NCI-H226 (cell line): Measurements from ENCODE around the gene C9orf85.
A peak's percentile ranks its signal among the peaks of the same experiment; 100 is the strongest.
"Not testable (repeated sequence)": the region's sequence is repeated elsewhere in the genome, so short reads cannot be mapped to it uniquely, and the experiment has no call there.

Source experiments
- DNase-seq: peaks from one replicate; pipeline ENCODE4 v3.0.0-alpha.2; 2015

The C9orf85 gene

GRCh38 chr9:71954652-71955051 lies 43.2 kb downstream of the C9orf85 start:
- not testable (repeated sequence) for DNase-seq

GRCh38 chr9:71955300-71955915 lies 44.0 kb downstream of the C9orf85 start:
- DNase-seq, result no peak

- no peak for DNase-seq
These were observed 50.9 kb downstream of the C9orf85 start for GRCh38 chr9:71962328-71962727.

GRCh38 chr9:71963471-71963996 lies 52.1 kb downstream of the C9orf85 start:
- DNase-seq, result not testable (repeated sequence)

- no peak for DNase-seq
These were observed 54.0 kb downstream of the C9orf85 start for GRCh38 chr9:71965403-71965802.

- no peak for DNase-seq
These were observed 55.2 kb downstream of the C9orf85 start for GRCh38 chr9:71966601-71967000.

GRCh38 chr9:71968541-71969090 lies 57.2 kb downstream of the C9orf85 start:
- DNase-seq, result no peak

GRCh38 chr9:71975833-71976232 lies 64.4 kb downstream of the C9orf85 start:
- no peak for DNase-seq

- no peak for DNase-seq
These were observed 65.6 kb downstream of the C9orf85 start for GRCh38 chr9:71977003-71977402.

GRCh38 chr9:71980266-71981190 lies 69.1 kb downstream of the C9orf85 start:
- no peak for DNase-seq

GRCh38 chr9:71981944-71982343 lies 70.5 kb downstream of the C9orf85 start:
- DNase-seq, result no peak

GRCh38 chr9:71984403-71984802 lies 73.0 kb downstream of the C9orf85 start:
- no peak for DNase-seq

GRCh38 chr9:71984831-71985281 lies 73.4 kb downstream of the C9orf85 start:
- DNase-seq, result no peak

- DNase-seq, result no peak
These were observed 74.0 kb downstream of the C9orf85 start for GRCh38 chr9:71985297-71985911.

- DNase-seq, result peak; percentile 75
These were observed 75.5 kb downstream of the C9orf85 start for GRCh38 chr9:71986900-71987299.

- DNase-seq, result peak; percentile 82
These were observed 76.3 kb downstream of the C9orf85 start for GRCh38 chr9:71987471-71988371.

- peak; percentile 37 for DNase-seq
These were observed 79.0 kb downstream of the C9orf85 start for GRCh38 chr9:71990466-71990865.

GRCh38 chr9:72005451-72005850 lies 94.0 kb downstream of the C9orf85 start:
- DNase-seq, result no peak

GRCh38 chr9:72006501-72006900 lies 95.1 kb downstream of the C9orf85 start:
- DNase-seq, result no peak

- DNase-seq, result not testable (repeated sequence)
These were observed 96.3 kb downstream of the C9orf85 start for GRCh38 chr9:72007726-72008125.

GRCh38 chr9:72012646-72013045 lies 101.2 kb downstream of the C9orf85 start:
- DNase-seq, result no peak

GRCh38 chr9:72013292-72013760 lies 101.9 kb downstream of the C9orf85 start:
- DNase-seq, result no peak
